T-helper 2 cell (primary cell): ENCODE results near the gene CSGALNACT2.
"Not testable (repeated sequence)": the region's sequence is repeated elsewhere in the genome, so short reads cannot be mapped to it uniquely, and the experiment has no call there.

ENCODE experiments used
- DNase-seq, 5 experiments: peaks; one replicate each; pipeline versions ENCODE4 v3.0.0 to v3.0.0-alpha.2; 2012 to 2022

CSGALNACT2 gene

GRCh38 chr10:43125274-43125845, 12.9 kb upstream of the CSGALNACT2 start:
- no peak for DNase-seq

- no peak for DNase-seq
Observed at GRCh38 chr10:43125881-43126731, 12.1 kb upstream of the CSGALNACT2 start.

DNA sequence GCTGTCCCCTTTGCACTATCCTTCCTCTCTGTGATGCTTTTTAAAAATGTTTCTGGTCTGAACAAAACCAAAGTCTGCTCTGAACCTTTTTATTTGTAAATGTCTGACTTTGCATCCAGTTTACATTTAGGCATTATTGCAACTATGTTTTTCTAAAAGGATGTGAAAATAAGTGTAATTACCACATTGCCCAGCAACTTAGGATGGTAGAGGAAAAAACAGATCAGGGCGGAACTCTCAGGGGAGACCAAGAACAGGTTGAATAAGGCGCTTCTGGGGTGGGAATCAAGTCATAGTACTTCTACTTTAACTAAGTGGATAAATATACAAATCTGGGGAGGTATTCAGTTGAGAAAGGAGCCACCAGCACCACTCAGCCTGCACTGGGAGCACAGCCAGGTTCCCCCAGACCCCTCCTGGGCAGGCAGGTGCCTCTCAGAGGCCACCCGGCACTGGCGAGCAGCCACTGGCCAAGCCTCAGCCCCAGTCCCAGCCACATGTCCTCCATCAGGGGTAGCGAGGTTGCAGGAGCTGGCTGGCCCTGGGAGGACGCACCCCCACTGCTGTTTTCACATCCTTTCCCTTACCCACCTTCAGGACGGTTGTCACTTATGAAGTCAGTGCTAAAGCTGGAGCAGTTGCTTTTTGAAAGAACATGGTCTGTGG, 11.4 kb upstream of the CSGALNACT2 start:
- DNase-seq: peak in 1 of 5 experiments; percentile 43

DNA sequence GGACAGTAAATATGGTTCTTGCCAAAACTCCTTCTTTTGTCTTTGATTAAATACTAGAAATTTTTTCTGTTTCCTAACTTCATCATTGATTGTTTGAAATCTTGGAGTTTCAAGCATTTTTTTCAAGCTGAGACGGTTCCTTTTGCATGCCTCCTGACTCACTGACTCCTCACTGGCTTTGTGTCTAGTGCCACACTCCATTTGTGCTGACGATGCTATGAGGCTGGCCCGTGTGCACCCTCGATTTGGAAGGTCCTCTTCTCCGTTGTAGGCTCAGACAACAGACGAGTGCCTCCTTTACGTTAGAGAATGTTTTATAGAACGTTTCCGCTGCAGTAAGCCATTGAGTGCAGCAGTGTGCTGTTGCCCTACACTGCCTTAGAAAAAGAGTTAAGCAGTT, 10.8 kb upstream of the CSGALNACT2 start:
- no peak for DNase-seq

- no peak for DNase-seq
Observed at GRCh38 chr10:43128331-43128730, 9.9 kb upstream of the CSGALNACT2 start.

- DNase-seq: peak in 1 of 5 experiments; percentile 81
Observed at GRCh38 chr10:43128958-43129706, 9.1 kb upstream of the CSGALNACT2 start.

- no peak for DNase-seq
Observed at GRCh38 chr10:43130770-43131171, 7.5 kb upstream of the CSGALNACT2 start.

GRCh38 chr10:43131256-43131655, 7.0 kb upstream of the CSGALNACT2 start:
- DNase-seq: no peak

GRCh38 chr10:43131906-43132305, 6.3 kb upstream of the CSGALNACT2 start:
- no peak for DNase-seq

DNA sequence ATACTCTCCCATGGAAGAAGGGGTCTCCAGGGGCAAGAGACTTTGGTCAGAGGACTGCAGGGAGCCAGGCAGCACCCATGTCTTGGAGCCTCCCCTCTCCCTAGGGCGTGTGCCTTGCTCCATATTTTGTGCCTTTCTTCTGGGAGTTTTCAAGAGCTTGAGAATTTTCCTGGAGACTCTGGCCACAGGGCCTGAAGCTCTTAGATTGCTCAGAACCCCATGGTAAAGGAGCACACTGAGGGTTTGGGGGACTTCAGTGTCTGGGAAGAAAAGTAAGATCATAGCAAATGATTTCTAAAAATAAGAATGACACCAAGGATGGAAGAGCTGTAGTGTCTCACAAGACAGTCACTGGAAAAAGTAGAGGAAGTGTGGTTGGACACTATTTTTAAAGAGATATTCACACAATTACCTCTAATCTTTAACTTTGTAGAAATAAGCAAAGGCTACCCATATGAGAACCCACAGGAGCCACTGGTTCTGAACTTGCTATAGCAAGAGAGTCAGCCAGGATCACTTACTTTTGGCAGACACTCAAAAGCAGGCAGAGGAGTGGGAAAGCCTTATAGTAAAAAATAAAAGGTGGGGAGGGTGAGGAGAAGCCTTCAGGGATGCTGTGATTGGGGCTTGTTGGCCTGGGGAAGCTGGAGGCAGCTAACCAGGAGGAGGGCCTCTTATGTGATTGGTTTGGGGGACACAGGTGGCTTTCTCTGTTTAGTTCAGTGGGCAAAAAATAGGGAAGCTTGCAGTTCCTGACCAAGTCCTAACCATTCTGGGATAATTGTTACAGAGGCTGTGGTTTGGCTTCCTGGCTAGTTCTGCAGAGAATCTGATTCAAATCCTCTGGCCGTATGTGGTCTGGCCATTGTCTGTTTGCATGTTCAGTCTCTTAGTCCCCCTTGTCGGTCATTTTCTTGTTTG, 5.1 kb upstream of the CSGALNACT2 start:
- DNase-seq: no peak

DNA sequence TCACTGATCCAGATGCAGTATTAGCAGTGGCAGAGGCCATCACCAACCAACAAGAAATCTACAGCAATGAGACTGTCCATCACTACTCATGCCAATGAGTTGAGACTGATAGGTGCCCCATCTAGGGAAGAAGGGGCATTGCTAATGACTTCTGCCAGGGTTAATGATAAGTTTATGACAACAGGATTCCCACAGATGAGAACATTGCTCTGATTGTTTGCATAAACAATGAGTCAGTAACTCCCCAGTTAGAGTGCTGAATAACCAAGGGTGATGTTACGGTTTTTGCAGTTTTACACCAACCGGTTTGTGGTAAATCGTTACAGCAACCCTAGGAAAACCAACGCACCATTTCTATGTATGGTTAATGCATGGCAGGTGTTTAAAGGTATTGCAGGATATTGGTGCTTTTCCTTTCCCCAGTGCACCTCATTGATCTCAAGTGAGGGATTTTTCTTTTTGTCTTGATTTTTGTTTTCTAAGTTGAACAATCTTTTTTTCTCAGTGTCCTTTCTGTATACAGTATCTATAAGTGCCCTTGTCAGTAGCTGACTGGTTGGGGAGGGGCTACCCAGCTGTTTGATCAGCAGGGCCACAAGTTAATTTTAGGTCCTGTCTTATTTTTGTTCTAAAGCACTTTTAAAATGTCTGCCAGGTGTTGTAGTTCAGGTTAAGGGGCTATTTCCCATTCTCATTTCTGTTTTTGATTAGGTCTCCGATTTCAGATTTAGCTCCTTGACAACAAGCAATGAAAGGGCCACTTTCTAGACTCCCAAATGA, 3.9 kb upstream of the CSGALNACT2 start:
- DNase-seq: no peak

GRCh38 chr10:43135064-43135463, 3.2 kb upstream of the CSGALNACT2 start:
- DNase-seq: no peak

GRCh38 chr10:43135656-43136055, 2.6 kb upstream of the CSGALNACT2 start:
- DNase-seq: no peak

DNA sequence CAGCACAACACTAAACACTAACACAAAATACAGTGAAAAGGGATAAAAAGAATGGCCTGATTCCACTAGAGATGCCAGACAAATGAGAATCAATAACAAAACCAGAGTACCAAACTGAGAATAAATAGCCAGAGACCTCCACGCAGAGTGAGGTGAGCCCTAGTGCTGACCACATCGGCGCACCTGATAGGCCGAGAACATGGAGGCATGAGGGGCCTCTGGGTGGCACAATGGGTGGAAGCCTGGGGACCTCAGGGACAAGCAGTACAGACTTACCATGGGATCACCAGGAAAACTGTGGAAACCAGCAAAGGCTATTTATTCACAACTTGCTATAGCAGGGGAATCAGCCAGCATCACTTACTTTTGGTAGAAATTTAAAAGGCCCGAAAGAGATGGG, 1.8 kb upstream of the CSGALNACT2 start:
- no peak for DNase-seq

- no peak for DNase-seq
Observed at GRCh38 chr10:43136995-43137716, 1.1 kb upstream of the CSGALNACT2 start.

GRCh38 chr10:43137717-43138020, 576 bp upstream of the CSGALNACT2 start:
- peak in 4 of 5 experiments; percentile 17 to 50 (median 29) for DNase-seq

DNA sequence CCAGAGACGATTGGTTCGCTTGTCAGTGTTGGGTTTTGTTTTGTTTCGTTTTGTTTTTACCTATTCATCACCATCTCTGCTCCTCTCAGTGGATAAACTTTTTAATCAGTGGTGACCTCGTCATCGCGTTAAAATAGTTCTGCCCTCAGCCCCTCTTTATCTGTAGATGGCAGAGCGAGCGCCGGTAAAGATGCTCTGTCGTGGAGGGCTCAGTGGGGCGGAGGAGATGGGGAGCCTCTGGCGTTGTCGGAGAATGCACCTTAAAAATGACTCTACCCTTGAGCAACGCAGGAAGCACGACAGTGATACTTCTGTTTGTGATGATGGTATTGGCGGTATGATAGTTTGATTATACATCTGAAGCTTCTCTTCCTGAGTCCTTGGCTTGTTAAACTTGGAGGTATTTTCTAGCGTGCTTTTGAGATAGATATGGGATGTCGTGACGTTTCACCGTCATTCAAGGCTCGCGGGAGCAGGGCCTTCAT, 554 bp downstream of the CSGALNACT2 start:
- peak in 4 of 5 experiments; percentile 35 to 89 (median 62) for DNase-seq

DNA sequence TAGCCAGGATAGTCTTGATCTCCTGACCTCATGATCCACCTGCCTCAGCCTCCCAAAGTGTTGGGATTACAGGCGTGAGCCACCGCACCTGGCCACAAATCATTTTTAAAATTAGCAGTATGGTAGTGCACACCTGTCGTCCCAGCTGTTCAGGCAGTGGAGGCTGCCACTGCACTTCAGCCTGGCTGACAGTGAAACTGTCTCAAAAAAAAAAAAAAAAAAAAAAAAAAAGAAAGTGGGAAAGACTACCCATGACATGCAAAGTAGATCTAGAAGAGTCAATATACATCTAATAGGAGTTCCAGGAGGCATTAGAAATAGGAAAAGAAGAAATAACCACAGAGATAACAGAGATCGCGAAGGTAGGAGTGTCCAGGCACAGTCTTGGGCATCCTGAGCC, 3.2 kb downstream of the CSGALNACT2 start:
- DNase-seq: no peak

DNA sequence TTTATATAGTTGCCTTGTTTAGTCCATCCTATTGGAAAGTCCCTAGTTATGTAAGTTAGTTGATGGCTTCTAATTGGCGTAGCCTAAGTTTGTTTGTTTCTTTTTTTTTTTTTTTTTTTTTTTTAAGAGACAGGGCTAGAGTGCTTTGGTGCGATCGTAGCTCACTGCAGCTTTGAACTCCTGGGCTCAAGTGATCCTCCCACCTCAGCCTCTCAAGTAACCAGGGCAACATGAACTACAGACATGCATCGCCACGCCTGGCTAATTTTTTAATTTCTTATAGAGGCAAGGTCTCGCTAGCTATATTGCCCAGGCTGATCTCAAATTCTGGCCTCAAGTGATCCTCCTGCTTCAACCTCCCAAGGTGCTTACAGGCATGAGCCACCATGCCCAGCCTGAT, 7.1 kb downstream of the CSGALNACT2 start:
- no peak for DNase-seq

DNA sequence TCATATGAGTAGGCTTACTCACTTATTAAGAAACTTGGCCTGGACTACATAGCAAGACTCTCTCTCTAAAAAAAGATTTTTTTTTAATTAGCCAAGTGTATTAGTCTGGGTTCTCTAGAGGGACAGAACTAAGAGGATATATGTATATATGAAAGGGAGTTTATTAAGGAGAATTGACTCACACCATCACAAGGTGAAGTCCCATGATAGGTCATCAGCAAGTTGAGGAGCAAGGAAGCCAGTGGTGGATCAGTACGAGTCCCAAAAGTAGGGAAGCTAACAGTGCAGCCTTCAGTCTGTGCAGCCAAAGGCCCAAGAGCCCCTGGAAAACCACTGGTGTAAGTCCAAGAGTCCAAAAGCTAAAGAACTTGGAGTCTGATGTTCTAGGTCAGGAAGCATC, 7.7 kb downstream of the CSGALNACT2 start:
- DNase-seq: not testable (repeated sequence)
